WTC11 (cell line): Measurements from ENCODE around the gene DLG5. TPM values are rescaled to one million over a fixed set of nuclear protein-coding genes. Genes with fewer than 3 reads are reported as not detected.

ENCODE experiments used
- ATAC-seq: fragments of 200-7000 bp; cut with Tn5 transposase; 2 replicates; pipeline ENCODE4 v1.10.0; 2021; ENCODE audit warnings: mild to moderate bottlenecking, moderate library complexity
- CTCF ChIA-PET: fragments of 300-600 bp; sonication (Branson Sonifier 250); formaldehyde crosslinking; loops from one replicate; lab custom pipeline; 2021; ENCODE audit warnings: antibody characterized with exemption; lab: Charles Lee
- POLR2A ChIA-PET: fragments of 350-600 bp; sonication (Branson Sonifier 250); formaldehyde crosslinking; loops from one replicate; lab custom pipeline; 2021; ENCODE audit warnings: antibody characterized with exemption; lab: Charles Lee
- DNase-seq: peaks from one replicate; pipeline ENCODE4 v3.0.0; 2021; ENCODE audit warnings: low spot score
- H3K27ac Mint-ChIP-seq: 2 replicates; pipeline ENCODE4 v1.8.0; 2021; ENCODE audit warnings: mixed read lengths
- H3K27me3 Mint-ChIP-seq: 2 replicates; pipeline ENCODE4 v1.8.0; 2021; ENCODE audit warnings: low read depth, mild to moderate bottlenecking, moderate library complexity, mixed read lengths
- H3K36me3 Mint-ChIP-seq: 2 replicates; pipeline ENCODE4 v1.8.0; 2021; ENCODE audit warnings: mixed read lengths
- H3K4me1 Mint-ChIP-seq: 2 replicates; pipeline ENCODE4 v1.8.0; 2022; ENCODE audit warnings: mixed read lengths
- H3K4me3 Mint-ChIP-seq: 2 replicates; pipeline ENCODE4 v1.8.0; 2021; ENCODE audit warnings: mild to moderate bottlenecking, moderate library complexity, mixed read lengths
- H3K9me3 Mint-ChIP-seq: 2 replicates; pipeline ENCODE4 v1.8.0; 2021; ENCODE audit warnings: mixed read lengths
- AR ChIP-seq: fragments of 250-450 bp; sonication (Bioruptor Pico); IDR thresholded peaks from 2 replicates; pipeline ENCODE4 v1.9.0; 2021; ENCODE audit warnings: mild to moderate bottlenecking
- FOXP1 ChIP-seq: sonication (generic); formaldehyde crosslinking; IDR thresholded peaks from 2 replicates; pipeline ENCODE4 v1.8.0; 2022; ENCODE audit warnings: missing genetic modification reagents, mild to moderate bottlenecking, moderate library complexity, borderline replicate concordance
- KAT7 ChIP-seq: sonication (generic); formaldehyde crosslinking; IDR thresholded peaks from 2 replicates; pipeline ENCODE4 v1.8.1; 2023; ENCODE audit warnings: missing genetic modification reagents, mild to moderate bottlenecking, borderline replicate concordance
- MAX ChIP-seq: sonication (generic); formaldehyde crosslinking; IDR thresholded peaks from 2 replicates; pipeline ENCODE4 v1.8.0; 2022; ENCODE audit warnings: mild to moderate bottlenecking, missing genetic modification reagents
- MLX ChIP-seq: sonication (generic); formaldehyde crosslinking; IDR thresholded peaks from 2 replicates; pipeline ENCODE4 v1.8.1; 2023; ENCODE audit warnings: mild to moderate bottlenecking, missing genetic modification reagents, moderate library complexity
- MYBL2 ChIP-seq: sonication (generic); formaldehyde crosslinking; IDR thresholded peaks from 2 replicates; pipeline ENCODE4 v1.8.1; 2023; ENCODE audit warnings: mild to moderate bottlenecking, moderate library complexity, missing genetic modification reagents
- SMAD3 ChIP-seq: sonication (generic); formaldehyde crosslinking; IDR thresholded peaks from 2 replicates; pipeline ENCODE4 v1.8.0; 2022; ENCODE audit warnings: missing genetic modification reagents, mild to moderate bottlenecking, borderline replicate concordance
- STAT6 ChIP-seq: sonication (generic); formaldehyde crosslinking; conservative IDR thresholded peaks from 2 replicates; pipeline ENCODE4 v1.8.1; 2023; ENCODE audit warnings: mild to moderate bottlenecking, low read depth, missing genetic modification reagents, moderate library complexity
- USF2 ChIP-seq: sonication (generic); formaldehyde crosslinking; IDR thresholded peaks from 2 replicates; pipeline ENCODE4 v1.8.1; 2023; ENCODE audit warnings: mild to moderate bottlenecking, missing genetic modification reagents, moderate library complexity
- ZNF263 ChIP-seq: sonication (generic); formaldehyde crosslinking; IDR thresholded peaks from 2 replicates; pipeline ENCODE4 v1.8.1; 2022; ENCODE audit warnings: low read depth, mild to moderate bottlenecking, moderate library complexity, missing genetic modification reagents
- ZNF512 ChIP-seq: sonication (generic); formaldehyde crosslinking; IDR thresholded peaks from 2 replicates; pipeline ENCODE4 v1.8.1; 2022; ENCODE audit warnings: missing genetic modification reagents, borderline replicate concordance
- ZSCAN18 ChIP-seq: fragments of 250-450 bp; sonication (Bioruptor Pico); IDR thresholded peaks from 2 replicates; pipeline ENCODE4 v2.1.2; 2022; ENCODE audit warnings: mild to moderate bottlenecking, moderate library complexity
- total RNA-seq: library from RNA; stranded (reverse); gene quantifications from 3 replicates; pipeline ENCODE4 v1.2.3, GENCODE V29; 2021

Gene DLG5
- total RNA-seq, 1 experiment from 2014 or later, result 65.5 TPM

- no peak for TF ChIP-seq SMAD3 (CRISPR knock-in tag)
- no peak for TF ChIP-seq STAT6 (CRISPR knock-in tag)
- no peak for TF ChIP-seq KAT7 (CRISPR knock-in tag)
- TF ChIP-seq MYBL2 (CRISPR knock-in tag), result no peak
- TF ChIP-seq, all 79 proteins: peak for 0
These were observed 33.2 kb downstream of the DLG5 start (continued) for GRCh38 chr10:77893386-77893785.

GRCh38 chr10:77892761-77893160, 33.8 kb downstream of the DLG5 start:
- POLR2A ChIA-PET, result no interaction called here
- ATAC-seq (no peak), DNase-seq (no peak)
- peak overlapping the region; percentile 91 for H3K27ac Mint-ChIP-seq
- H3K9me3 Mint-ChIP-seq, result no peaks in the 10 kb centered on the region
- no peaks in the 10 kb centered on the region for H3K27me3 Mint-ChIP-seq
- CTCF ChIA-PET, result interaction anchor here (1.2 to 7.8 kb wide), 2 partner anchors 46 to 81 kb away, joined by 5 to 129 read pairs; no protein-coding TSS in a partner anchor
- no peak overlapping the region for H3K4me3 Mint-ChIP-seq
- TF ChIP-seq ZNF263 (CRISPR knock-in tag) (no peak), STAT6 (CRISPR knock-in tag) (no peak), ZSCAN18 (CRISPR knock-in tag) (no peak), USF2 (CRISPR knock-in tag) (no peak), MAX (CRISPR knock-in tag) (no peak), AR (no peak), FOXP1 (CRISPR knock-in tag) (no peak), MLX (CRISPR knock-in tag) (no peak), ZNF512 (CRISPR knock-in tag) (no peak)
- H3K4me1 Mint-ChIP-seq, result peaks cover 73% of the 10 kb centered on the region
- H3K36me3 Mint-ChIP-seq, result no peaks in the 10 kb centered on the region
